ENCODE data around the gene PRR5. TPM values are rescaled to one million over a fixed set of nuclear protein-coding genes. Genes with fewer than 3 reads are reported as not detected.

The PRR5 gene
- total RNA-seq, 1 experiment from 2014 or later, result 26.9 TPM

- DNase-seq (ENCODE audit: low read depth, low spot score), result no peak
- H3K9ac ChIP-seq (ENCODE audit: low read length), result no peak overlapping the region
- H3K36me3 ChIP-seq (ENCODE audit: control insufficient read depth in 1 of 2, insufficient read depth in 2 of 2, low read length in 2 of 2), result no peaks in the 10 kb centered on the region; a peak in 1 of 4 replicates
- peak; percentile 67 to 95 (median 76) for TF ChIP-seq CTCF (IDR thresholded peaks at IDR 0.05 in 2 of 3, conservative IDR thresholded peaks at IDR 0.05 in 1 of 3; ENCODE audit: borderline replicate concordance in 1 of 3, insufficient read depth in 1 of 3, low read depth in 2 of 3, low read length in 2 of 3)
- no peak for TF ChIP-seq FOSL1 (IDR thresholded peaks at IDR 0.05; ENCODE audit: low read depth)
- no peak for TF ChIP-seq JUND (IDR thresholded peaks at IDR 0.05)
- TF ChIP-seq ZBTB33 (IDR thresholded peaks at IDR 0.05; ENCODE audit: extremely low read depth, insufficient replicate concordance, low read length), result no peak
- TF ChIP-seq POLR2AphosphoS5 (IDR thresholded peaks at IDR 0.05; ENCODE audit: low read depth, low read length), result no peak
- peak; percentile 84 for TF ChIP-seq RAD21 (IDR thresholded peaks at IDR 0.05; ENCODE audit: low read depth)
- no peak for TF ChIP-seq CEBPB (IDR thresholded peaks at IDR 0.05; ENCODE audit: low read depth)
- no peak for TF ChIP-seq SP1 (IDR thresholded peaks at IDR 0.05; ENCODE audit: low read depth)
- TF ChIP-seq SRF (IDR thresholded peaks at IDR 0.05; ENCODE audit: low read depth), result no peak
- RAD21 ChIA-PET (ENCODE audit: low non-redundant PET in 1 of 2, low total read pairs in 2 of 2, uncharacterized antibody in 2 of 2, unreplicated experiment in 2 of 2), result no interaction called here
- POLR2A ChIA-PET, result no interaction called here
- BruUV-seq (replicated peaks), result no TSS peak
- H3K4me2 ChIP-seq (ENCODE audit: low read length), result no peak overlapping the region
- H3K4me3 ChIP-seq (replicated peaks in 1 of 2; ENCODE audit: low read depth in 1 of 2, low read length in 2 of 2), result no peak overlapping the region
- no peak overlapping the region for H2AFZ ChIP-seq (ENCODE audit: low read depth, low read length, poor library complexity, severe bottlenecking)
- H3K27me3 ChIP-seq (ENCODE audit: insufficient read depth, low read length), result no peaks in the 10 kb centered on the region
- no peaks in the 10 kb centered on the region for H3K79me2 ChIP-seq (ENCODE audit: insufficient read depth, low read length)
- no peaks in the 10 kb centered on the region for H4K20me1 ChIP-seq (ENCODE audit: insufficient read depth)
- no peaks in the 10 kb centered on the region for H3K9me2 ChIP-seq (ENCODE audit: insufficient read depth)
- ATAC-seq, result peak; percentile 72
- no peak overlapping the region for H3K27ac ChIP-seq (ENCODE audit: low read depth, low read length)
- H3K4me1 ChIP-seq (ENCODE audit: control insufficient read depth in 1 of 2, insufficient read depth in 2 of 2, low read length in 2 of 2), result peaks cover 22 to 38% of the 10 kb centered on the region in 2 experiments
- intact Hi-C loops (cut with micrococcal nuclease), result loop anchor here (1.0 kb wide), 1 partner anchor 38 kb away; no protein-coding TSS in a partner anchor
- H3K9me3 ChIP-seq (ENCODE audit: control insufficient read depth in 1 of 2, insufficient read depth in 1 of 2, low read depth in 1 of 2, low read length in 2 of 2), result no peaks in the 10 kb centered on the region
- CTCF ChIA-PET, result interaction anchor here (1.0 to 1.4 kb wide), 3 partner anchors 40 to 51 kb away, joined by 3 to 9 read pairs (median 4); no protein-coding TSS in a partner anchor
Observed at GRCh38 chr22:44735518-44736428, 33.8 kb downstream of the PRR5 start.
